SK-N-SH (cell line): ENCODE data around the gene GABRG3.

Source experiments
- CTCF ChIP-seq: fragments of 200-600 bp; sonication (generic); IDR thresholded peaks from 2 replicates; pipeline ENCODE4 v1.6.1; 2017; ENCODE audit warnings: antibody characterized with exemption, mild to moderate bottlenecking, moderate library complexity
- ELF1 ChIP-seq: IDR thresholded peaks from 2 replicates; pipeline ENCODE4 v1.4.0; 2012
- EP300 ChIP-seq, 2 experiments: IDR thresholded peaks; 2 replicates each; pipeline versions ENCODE4 v1.4.0 to v1.6.1; 2012; ENCODE audit warnings: borderline replicate concordance in 1 of 2, low read depth in 1 of 2, low read length in 1 of 2
- JUND ChIP-seq: IDR thresholded peaks from 2 replicates; pipeline ENCODE4 v1.4.0; 2012
- MAX ChIP-seq: IDR thresholded peaks from 2 replicates; pipeline ENCODE4 v1.4.0; 2012; ENCODE audit warnings: low read depth
- NFIC ChIP-seq: IDR thresholded peaks from 2 replicates; pipeline ENCODE4 v1.4.0; 2012; ENCODE audit warnings: borderline replicate concordance
- POLR2AphosphoS5 ChIP-seq: IDR thresholded peaks from 2 replicates; pipeline ENCODE4 v1.6.1; 2012; ENCODE audit warnings: low read depth, low read length
- USF1 ChIP-seq: IDR thresholded peaks from 2 replicates; pipeline ENCODE4 v1.4.0; 2012; ENCODE audit warnings: low read depth, borderline replicate concordance

- no peak for TF ChIP-seq POLR2AphosphoS5
- no peak for TF ChIP-seq CTCF
- no peak for TF ChIP-seq JUND
- no peak for TF ChIP-seq USF1
- TF ChIP-seq NFIC, result no peak
- no peak for TF ChIP-seq MAX
- no peak for TF ChIP-seq EP300 (IDR thresholded peaks at IDR 0.05; ENCODE audit: borderline replicate concordance in 1 of 2, low read depth in 1 of 2, low read length in 1 of 2)
- TF ChIP-seq ELF1, result no peak
Observed at GRCh38 chr15:27506752-27507151, 535.8 kb downstream of the GABRG3 start.
